Karpas-422 (cell line): ENCODE measurements around the gene EFHD2. TPM values are rescaled to one million over a fixed set of nuclear protein-coding genes. Genes with fewer than 3 reads are reported as not detected.
"Not testable (repeated sequence)": the region's sequence is repeated elsewhere in the genome, so short reads cannot be mapped to it uniquely, and the experiment has no call there.

Experiments used
- DNase-seq: peaks from one replicate; pipeline ENCODE4 v3.0.0-alpha.2; 2015
- H2AFZ ChIP-seq: fragments of 200-600 bp; sonication (generic); 2 replicates; pipeline ENCODE4 v1.6.1; 2014; ENCODE audit warnings: antibody characterized with exemption, low read length, mixed read lengths
- H3K27ac ChIP-seq: fragments of 200-600 bp; sonication (generic); 2 replicates; pipeline ENCODE4 v1.5.1; 2014; ENCODE audit warnings: mild to moderate bottlenecking, low read length, moderate library complexity
- H3K27me3 ChIP-seq: fragments of 200-600 bp; sonication (generic); 2 replicates; pipeline ENCODE4 v1.6.1; 2014; ENCODE audit warnings: low read length, mixed read lengths
- H3K36me3 ChIP-seq: fragments of 200-600 bp; sonication (generic); 2 replicates; pipeline ENCODE4 v1.6.1; 2014; ENCODE audit warnings: low read length, mixed read lengths; ENCODE audit not compliant: insufficient read depth
- H3K4me1 ChIP-seq: fragments of 200-600 bp; sonication (generic); 2 replicates; pipeline ENCODE4 v1.6.1; 2014; ENCODE audit warnings: mild to moderate bottlenecking, low read length, mixed read lengths
- H3K4me2 ChIP-seq: fragments of 200-600 bp; sonication (generic); 2 replicates; pipeline ENCODE4 v1.6.1; 2014; ENCODE audit warnings: low read length, low read depth, mild to moderate bottlenecking; ENCODE audit not compliant: poor library complexity, severe bottlenecking
- H3K4me3 ChIP-seq: fragments of 200-600 bp; sonication (generic); 2 replicates; pipeline ENCODE4 v1.5.1; 2014; ENCODE audit warnings: mild to moderate bottlenecking, antibody characterized with exemption, low read length, mixed read lengths
- H3K79me2 ChIP-seq: fragments of 200-600 bp; sonication (generic); 2 replicates; pipeline ENCODE4 v1.6.1; 2014; ENCODE audit warnings: mild to moderate bottlenecking, low read length, mixed read lengths
- H3K9ac ChIP-seq: fragments of 200-600 bp; sonication (generic); 2 replicates; pipeline ENCODE4 v1.6.0; 2014; ENCODE audit warnings: low read length
- H3K9me2 ChIP-seq: fragments of 200-600 bp; sonication (generic), shearing (Covaris generic); replicated peaks from 2 replicates; pipeline ENCODE4 v1.6.0; 2014; ENCODE audit warnings: mild to moderate bottlenecking, low read length, moderate library complexity; ENCODE audit not compliant: insufficient read depth
- H3K9me3 ChIP-seq: fragments of 300-700, 200-600 bp; sonication (generic); 2 replicates; pipeline ENCODE4 v1.6.1; 2014; ENCODE audit warnings: low read length, mixed read lengths
- H4K20me1 ChIP-seq: fragments of 200-600 bp; sonication (generic); 2 replicates; pipeline ENCODE4 v1.6.1; 2014; ENCODE audit warnings: mild to moderate bottlenecking, antibody characterized with exemption, low read length, low read depth; ENCODE audit not compliant: insufficient read depth
- total RNA-seq: library from RNA; depleted of rRNA; stranded (reverse); fragments of >200 nt; shearing (Covaris generic); gene quantifications from 2 replicates; pipeline ENCODE4 v1.2.3, GENCODE V29; 2014; ENCODE audit warnings: low replicate concordance

EFHD2 gene
- total RNA-seq, 1 experiment from 2014 or later: 24.9 TPM

GRCh38 chr1:15371610-15372545 is 37.8 kb upstream of the EFHD2 start:
- Histone ChIP-seq H3K4me3 (no peak overlapping the region), H4K20me1 (no peaks in the 10 kb centered on the region), H3K4me1 (no peaks in the 10 kb centered on the region), H3K4me2 (no peak overlapping the region), H3K27me3 (no peaks in the 10 kb centered on the region), H2AFZ (no peak overlapping the region), H3K9ac (no peak overlapping the region), H3K79me2 (no peaks in the 10 kb centered on the region), H3K9me2 (no peaks in the 10 kb centered on the region), H3K27ac (no peak overlapping the region), H3K9me3 (no peaks in the 10 kb centered on the region), H3K36me3 (no peaks in the 10 kb centered on the region)
- DNase-seq: no peak

- H3K4me3 ChIP-seq: no peak overlapping the region
- H3K4me1 ChIP-seq: no peaks in the 10 kb centered on the region
- H3K9ac ChIP-seq: no peak overlapping the region
- H3K9me3 ChIP-seq: no peaks in the 10 kb centered on the region
- no peak overlapping the region for H3K27ac ChIP-seq
- H3K27me3 ChIP-seq: no peaks in the 10 kb centered on the region
- H3K79me2 ChIP-seq: no peaks in the 10 kb centered on the region
- no peak overlapping the region for H2AFZ ChIP-seq
- no peaks in the 10 kb centered on the region for H4K20me1 ChIP-seq
- DNase-seq: no peak
- H3K4me2 ChIP-seq: no peak overlapping the region
- H3K36me3 ChIP-seq: no peaks in the 10 kb centered on the region
- H3K9me2 ChIP-seq: no peaks in the 10 kb centered on the region
These were observed 31.0 kb upstream of the EFHD2 start for GRCh38 chr1:15378729-15379128.

- H3K4me3 ChIP-seq, H3K9me2 ChIP-seq, H3K4me2 ChIP-seq, H3K36me3 ChIP-seq, H3K27me3 ChIP-seq, H3K79me2 ChIP-seq, H2AFZ ChIP-seq, H4K20me1 ChIP-seq, DNase-seq, H3K9me3 ChIP-seq, H3K9ac ChIP-seq, H3K27ac ChIP-seq, H3K4me1 ChIP-seq: not testable (repeated sequence)
These were observed 30.5 kb upstream of the EFHD2 start for GRCh38 chr1:15379151-15379550.

GRCh38 chr1:15380601-15381508 is 28.8 kb upstream of the EFHD2 start:
- H2AFZ ChIP-seq: no peak overlapping the region
- H3K79me2 ChIP-seq: no peaks in the 10 kb centered on the region
- no peak overlapping the region for H3K9ac ChIP-seq
- peaks cover 5% of the 10 kb centered on the region for H3K4me1 ChIP-seq
- H4K20me1 ChIP-seq: no peaks in the 10 kb centered on the region
- no peak overlapping the region for H3K4me2 ChIP-seq
- H3K36me3 ChIP-seq: no peaks in the 10 kb centered on the region
- no peaks in the 10 kb centered on the region for H3K27me3 ChIP-seq
- H3K4me3 ChIP-seq: no peak overlapping the region
- no peak overlapping the region for H3K27ac ChIP-seq
- H3K9me3 ChIP-seq: no peaks in the 10 kb centered on the region
- H3K9me2 ChIP-seq: no peaks in the 10 kb centered on the region
- no peak for DNase-seq

- Histone ChIP-seq H3K27ac (no peak overlapping the region), H4K20me1 (no peaks in the 10 kb centered on the region), H3K9me3 (no peaks in the 10 kb centered on the region), H3K9me2 (no peaks in the 10 kb centered on the region), H3K9ac (no peak overlapping the region), H2AFZ (no peak overlapping the region), H3K4me3 (no peak overlapping the region), H3K79me2 (no peaks in the 10 kb centered on the region), H3K4me2 (no peak overlapping the region), H3K4me1 (peaks cover 5% of the 10 kb centered on the region), H3K36me3 (no peaks in the 10 kb centered on the region), H3K27me3 (no peaks in the 10 kb centered on the region)
- no peak for DNase-seq
These were observed 27.9 kb upstream of the EFHD2 start for GRCh38 chr1:15381805-15382204.

- no peaks in the 10 kb centered on the region for H3K27me3 ChIP-seq
- no peaks in the 10 kb centered on the region for H3K9me2 ChIP-seq
- H3K4me1 ChIP-seq: peaks cover 5% of the 10 kb centered on the region
- H3K27ac ChIP-seq: no peak overlapping the region
- no peaks in the 10 kb centered on the region for H4K20me1 ChIP-seq
- no peak overlapping the region for H3K4me3 ChIP-seq
- no peaks in the 10 kb centered on the region for H3K36me3 ChIP-seq
- H3K4me2 ChIP-seq: no peak overlapping the region
- H3K9ac ChIP-seq: no peak overlapping the region
- H3K79me2 ChIP-seq: no peaks in the 10 kb centered on the region
- no peaks in the 10 kb centered on the region for H3K9me3 ChIP-seq
- no peak overlapping the region for H2AFZ ChIP-seq
- no peak for DNase-seq
These were observed 26.8 kb upstream of the EFHD2 start for GRCh38 chr1:15382601-15383518.

- no peak for DNase-seq
- H3K79me2 ChIP-seq: no peaks in the 10 kb centered on the region
- H3K9me2 ChIP-seq: no peaks in the 10 kb centered on the region
- no peaks in the 10 kb centered on the region for H3K36me3 ChIP-seq
- no peaks in the 10 kb centered on the region for H3K27me3 ChIP-seq
- no peak overlapping the region for H2AFZ ChIP-seq
- H3K27ac ChIP-seq: no peak overlapping the region
- H3K4me1 ChIP-seq: peaks cover 5% of the 10 kb centered on the region
- no peak overlapping the region for H3K9ac ChIP-seq
- no peak overlapping the region for H3K4me2 ChIP-seq
- no peaks in the 10 kb centered on the region for H3K9me3 ChIP-seq
- no peaks in the 10 kb centered on the region for H4K20me1 ChIP-seq
- H3K4me3 ChIP-seq: no peak overlapping the region
These were observed 25.9 kb upstream of the EFHD2 start for GRCh38 chr1:15383810-15384209.
